HCEC 1CT (cell line): ENCODE results near the gene CACNA2D1.

Experiments
- DNase-seq: peaks from one replicate; pipeline ENCODE4 v3.0.0-alpha.2; 2017

CACNA2D1 gene

GRCh38 chr7:82081644-82082224 is 361.8 kb downstream of the CACNA2D1 start:
- DNase-seq, result no peak

DNA sequence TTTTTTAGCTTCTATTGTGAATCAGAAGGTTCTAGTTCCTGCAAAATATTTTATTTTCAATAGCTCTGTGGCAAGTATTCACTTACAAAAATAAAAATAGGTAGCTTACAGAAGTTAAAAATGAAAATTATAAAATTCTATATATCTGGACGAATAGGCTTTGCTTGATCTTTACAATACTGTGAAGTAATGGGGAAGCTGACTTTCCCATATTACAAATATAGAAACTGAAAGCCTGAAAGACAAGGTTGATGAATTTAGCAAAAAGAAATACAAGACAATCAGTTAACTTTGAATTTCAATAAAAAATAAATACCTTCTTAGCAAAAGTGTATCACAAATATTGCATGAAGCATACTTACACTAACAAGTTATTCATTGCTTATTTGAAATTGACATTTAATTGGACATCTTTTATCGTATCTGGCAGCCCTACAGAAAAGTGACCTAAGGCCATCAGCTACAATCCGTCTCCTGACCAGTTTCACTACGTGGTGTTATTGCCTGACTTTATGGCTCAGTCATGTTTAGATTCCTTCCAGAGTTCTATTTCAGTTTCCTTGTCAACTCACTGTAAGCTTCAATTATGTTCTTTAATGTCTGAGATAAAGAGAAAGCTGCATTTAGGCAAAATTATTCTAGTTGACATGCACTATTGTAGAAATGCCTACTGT is 363.2 kb downstream of the CACNA2D1 start:
- DNase-seq, result no peak

- DNase-seq, result no peak
These were observed 364.1 kb downstream of the CACNA2D1 start for GRCh38 chr7:82079527-82079926.

DNA sequence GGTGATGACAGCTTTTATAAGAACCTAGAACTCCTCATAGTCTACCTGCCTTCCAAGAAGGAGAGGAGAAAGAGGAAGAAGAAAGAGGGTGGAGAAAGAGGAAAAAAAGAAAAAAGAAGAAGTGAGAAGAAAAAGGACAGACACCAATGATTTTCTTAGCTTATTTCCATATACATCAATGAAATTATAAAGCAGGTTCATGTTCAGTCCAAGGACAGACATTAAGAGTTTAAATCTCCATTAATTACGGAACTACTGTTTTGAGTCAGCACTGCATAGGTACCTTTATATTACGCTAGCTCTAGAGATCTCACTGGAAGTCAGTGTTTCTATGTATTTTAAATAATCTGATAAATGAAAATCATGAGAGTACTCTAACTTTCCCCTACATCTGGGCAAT is 364.8 kb downstream of the CACNA2D1 start:
- no peak for DNase-seq

GRCh38 chr7:82071468-82071867 is 372.1 kb downstream of the CACNA2D1 start:
- DNase-seq, result no peak

DNA sequence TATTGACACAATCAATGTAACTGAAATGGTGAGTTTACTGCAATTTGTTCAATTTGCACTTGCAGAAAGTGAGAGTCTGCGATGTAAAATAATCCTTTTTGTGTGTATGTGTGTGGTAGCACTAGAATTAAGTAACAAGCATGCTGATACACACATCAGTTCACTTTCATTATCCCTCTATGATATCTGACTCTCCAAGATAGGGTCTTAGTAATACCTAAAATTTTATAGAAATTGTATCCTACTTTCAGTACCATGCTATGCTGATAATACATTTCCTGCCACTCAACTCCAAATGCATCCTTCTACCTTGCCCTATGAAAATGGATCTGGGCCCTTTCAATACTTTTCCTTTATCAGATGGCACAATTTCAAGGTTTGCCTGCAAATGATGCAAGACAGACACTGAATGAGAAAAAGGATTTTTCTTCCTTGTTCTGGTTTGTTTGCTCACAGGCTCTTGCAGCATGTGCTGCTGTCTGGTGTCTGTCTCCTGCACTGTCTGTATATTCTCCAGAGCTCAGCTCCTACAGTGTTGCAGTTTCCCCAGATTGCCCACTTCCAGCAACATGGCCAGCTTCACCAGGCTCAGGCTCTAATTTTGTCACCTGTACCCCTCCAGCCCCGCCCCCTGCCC is 375.8 kb downstream of the CACNA2D1 start:
- no peak for DNase-seq

- DNase-seq, result no peak
These were observed 386.1 kb downstream of the CACNA2D1 start for GRCh38 chr7:82057476-82057875.

- DNase-seq, result no peak
These were observed 387.3 kb downstream of the CACNA2D1 start for GRCh38 chr7:82056282-82056681.

GRCh38 chr7:82054544-82054943 is 389.0 kb downstream of the CACNA2D1 start:
- no peak for DNase-seq

- DNase-seq, result no peak
These were observed 390.0 kb downstream of the CACNA2D1 start for GRCh38 chr7:82053453-82054032.

- no peak for DNase-seq
These were observed 392.0 kb downstream of the CACNA2D1 start for GRCh38 chr7:82051601-82052000.

DNA sequence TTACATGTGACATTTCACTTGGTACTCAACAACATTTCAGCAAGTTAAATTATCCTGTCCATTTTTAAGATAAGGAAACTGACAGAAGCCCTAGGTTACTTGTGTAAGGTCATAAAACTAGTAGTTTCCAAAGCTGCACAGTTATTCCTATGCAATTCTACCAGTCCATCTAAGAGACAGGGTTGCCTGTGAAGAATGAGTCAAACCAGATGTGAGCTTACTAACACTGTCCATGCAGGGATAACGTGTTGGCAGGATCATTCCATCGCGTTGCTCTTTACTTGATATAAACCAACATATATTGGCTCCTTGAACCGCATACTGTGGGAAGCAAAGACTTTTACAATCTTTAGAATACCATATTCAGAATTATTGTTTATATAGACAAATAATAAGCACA is 392.8 kb downstream of the CACNA2D1 start:
- DNase-seq, result peak; percentile 85

DNA sequence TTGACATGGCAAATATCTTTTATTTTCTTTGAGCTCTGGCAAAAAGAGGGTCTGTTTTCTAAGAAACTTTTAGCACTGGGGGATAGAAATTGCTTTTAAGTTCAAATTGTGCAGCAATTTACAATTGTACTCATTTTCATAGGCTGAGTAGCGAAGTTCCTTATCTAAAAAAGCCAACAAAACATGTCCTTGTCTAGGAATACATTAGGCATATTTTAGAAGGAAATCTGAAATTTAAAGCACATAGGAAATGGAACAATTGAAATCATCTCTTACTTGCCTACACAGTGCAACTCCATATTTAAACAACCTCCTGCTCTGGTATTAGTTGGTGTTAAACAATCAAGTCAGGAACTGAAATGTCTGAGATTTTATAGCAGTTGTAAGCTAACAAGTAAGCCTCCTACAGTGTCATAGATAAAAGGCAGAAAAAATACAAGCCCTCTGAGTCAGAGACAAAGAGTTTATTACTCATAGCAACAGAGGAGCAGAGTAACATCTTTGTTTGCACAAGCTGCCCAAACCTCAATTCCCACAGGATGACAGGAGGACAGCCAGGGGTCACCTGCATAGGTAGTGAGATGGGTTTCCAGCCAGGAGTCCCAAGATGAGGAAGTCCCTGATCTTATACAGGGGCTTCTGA is 393.6 kb downstream of the CACNA2D1 start:
- peak; percentile 87 for DNase-seq

DNA sequence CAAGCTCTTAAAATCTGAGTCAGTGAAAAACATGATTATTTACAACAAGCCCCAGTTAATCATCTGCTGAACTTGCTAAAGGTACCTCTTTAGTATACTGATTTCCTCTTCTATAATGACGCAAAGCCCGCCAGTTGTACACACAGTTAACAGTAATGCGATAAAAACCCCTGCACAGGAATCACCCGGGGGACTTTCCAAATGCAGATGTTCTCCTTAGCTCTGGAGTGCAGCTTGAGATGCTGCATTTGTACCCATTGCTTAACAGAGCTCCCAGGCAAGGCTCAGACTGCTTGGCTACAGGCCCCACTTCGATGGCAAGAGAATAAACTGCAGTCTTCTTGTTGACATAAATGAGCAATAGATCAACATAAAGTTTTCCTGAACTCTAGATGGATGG is 394.1 kb downstream of the CACNA2D1 start:
- no peak for DNase-seq

DNA sequence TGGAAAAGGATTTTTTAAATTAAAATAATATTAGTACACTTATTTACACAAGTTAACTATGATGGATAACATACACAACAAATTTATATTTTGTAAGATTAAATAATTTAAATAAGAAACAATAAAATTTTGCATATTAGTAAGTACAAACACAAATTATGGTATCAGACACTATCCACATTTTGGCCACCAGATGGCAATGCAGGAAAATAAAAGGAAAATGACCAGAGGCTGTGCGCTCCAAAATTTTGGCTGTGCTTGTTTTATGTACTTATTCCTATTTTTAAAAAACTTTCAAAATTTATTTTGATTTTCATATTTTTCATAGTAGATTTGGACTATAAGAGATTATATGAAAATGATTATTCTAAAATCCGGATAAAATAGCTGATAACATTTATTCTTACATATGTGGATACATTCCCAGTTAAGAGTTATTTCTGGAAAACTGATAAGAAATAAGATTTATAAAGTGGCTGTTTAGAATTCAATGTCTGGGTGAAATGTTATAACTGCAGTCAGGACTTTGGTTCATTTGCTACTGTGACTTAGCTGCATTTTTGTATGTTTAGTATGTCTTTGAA is 399.0 kb downstream of the CACNA2D1 start:
- DNase-seq, result peak; percentile 43

DNA sequence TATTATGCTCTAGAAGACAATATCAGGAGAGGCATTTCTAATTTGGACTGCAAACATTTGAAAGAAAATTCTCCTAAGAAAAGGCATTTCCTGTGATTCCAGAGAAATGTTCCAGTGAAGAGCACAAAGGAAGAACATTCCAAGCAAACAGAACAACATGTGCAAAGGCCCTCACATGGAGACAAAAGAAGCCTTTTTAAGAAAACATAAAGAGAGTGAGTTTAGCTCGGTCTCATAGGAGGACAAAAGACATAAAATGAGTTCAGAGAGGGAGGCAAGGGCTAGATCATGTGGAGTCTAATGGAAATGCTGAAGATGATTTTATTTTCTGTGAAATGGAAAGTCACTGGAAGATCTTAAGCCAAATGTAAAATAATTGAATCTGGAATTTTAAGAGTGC is 404.0 kb downstream of the CACNA2D1 start:
- no peak for DNase-seq

GRCh38 chr7:82036146-82036886 is 407.3 kb downstream of the CACNA2D1 start:
- DNase-seq, result peak; percentile 94

DNA sequence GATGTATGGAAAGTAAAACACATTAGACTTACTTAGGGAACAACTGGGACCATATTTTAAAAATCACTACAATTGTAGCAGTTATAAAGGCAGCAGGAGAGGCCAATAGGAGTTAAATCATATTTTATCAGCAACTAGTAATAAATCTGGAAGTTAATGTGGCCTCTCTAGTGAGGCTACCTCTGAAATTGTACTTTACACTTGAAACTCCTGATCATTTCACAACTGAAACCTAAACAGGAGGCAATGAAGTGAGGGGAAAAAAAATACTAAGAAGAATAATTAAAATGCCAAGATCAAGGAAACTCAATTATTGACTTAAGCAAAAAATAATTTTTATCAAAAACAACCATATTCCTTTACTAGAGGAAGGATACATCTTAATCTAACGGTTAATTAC is 408.1 kb downstream of the CACNA2D1 start:
- DNase-seq, result no peak

GRCh38 chr7:82032901-82033300 is 410.7 kb downstream of the CACNA2D1 start:
- DNase-seq, result no peak

DNA sequence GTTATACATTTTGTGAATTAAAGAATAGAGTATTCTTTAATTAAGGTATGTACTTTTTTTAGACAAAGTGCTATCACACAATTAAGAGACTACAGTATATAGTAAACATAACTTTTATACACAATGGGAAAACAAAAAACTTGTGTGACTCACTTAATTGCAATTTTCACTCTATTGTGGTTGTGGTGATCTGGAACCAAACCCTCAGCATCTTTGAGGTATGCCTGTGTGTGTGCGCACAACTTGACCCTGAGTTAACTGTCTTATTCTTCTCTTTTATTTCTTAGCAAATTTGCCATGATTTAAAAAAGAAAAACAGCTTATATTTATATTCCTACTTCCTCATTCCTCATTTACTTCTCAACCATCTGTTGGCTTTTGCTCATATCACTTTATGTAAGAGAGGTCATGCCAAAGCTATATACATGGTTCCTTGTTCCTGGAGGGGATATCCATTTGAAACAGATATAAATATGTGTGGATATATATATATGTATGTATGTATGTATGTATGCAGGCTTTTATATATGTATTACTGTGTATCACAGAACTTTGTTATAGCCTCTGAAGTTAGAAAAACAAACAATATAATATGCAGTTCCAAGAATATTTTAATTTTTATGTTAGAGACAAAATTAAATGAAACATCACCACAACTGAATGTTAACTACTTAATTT is 414.2 kb downstream of the CACNA2D1 start:
- DNase-seq, result no peak

DNA sequence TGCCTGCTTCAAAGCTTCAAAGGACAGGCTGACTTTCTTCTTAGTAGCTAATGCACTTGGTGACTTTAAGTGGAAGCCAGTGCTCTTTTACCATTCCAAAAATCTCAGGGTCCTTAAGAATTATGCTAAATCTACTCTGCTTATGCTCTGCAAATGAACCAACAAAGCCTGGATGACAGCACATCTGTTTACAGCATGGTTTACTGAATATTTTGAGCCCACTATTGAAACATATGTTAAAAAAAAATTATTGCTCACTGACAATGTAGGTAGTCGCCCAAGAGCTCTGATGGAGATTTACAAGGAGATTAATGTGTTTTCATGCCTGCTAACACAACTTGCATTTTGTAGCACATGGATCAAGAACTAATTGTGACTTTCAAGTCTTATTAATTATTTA is 415.5 kb downstream of the CACNA2D1 start:
- DNase-seq, result no peak

GRCh38 chr7:82021713-82022112 is 421.9 kb downstream of the CACNA2D1 start:
- no peak for DNase-seq
